Mesenchymal stem cell (in vitro differentiated cells and primary cell): ENCODE results near the gene ZFHX3.

Experiments
- DNase-seq: peaks from one replicate; pipeline ENCODE4 v3.0.0-alpha.2; 2013
- H2AFZ ChIP-seq: one replicate; pipeline ENCODE4 v1.6.1; 2013; ENCODE audit warnings: low read depth, mild to moderate bottlenecking, control low read depth, inconsistent platforms, low read length, moderate library complexity
- H2AK5ac ChIP-seq: 2 replicates; pipeline ENCODE4 v1.6.1; 2013; ENCODE audit warnings: low read length, moderate library complexity, mild to moderate bottlenecking, inconsistent platforms; ENCODE audit not compliant: severe bottlenecking
- H2BK120ac ChIP-seq: one replicate; pipeline ENCODE4 v1.6.1; 2013; ENCODE audit warnings: low read depth, mild to moderate bottlenecking, inconsistent platforms, low read length, moderate library complexity
- H2BK12ac ChIP-seq, 2 experiments: one replicate each; pipeline ENCODE4 v1.6.1; 2013; ENCODE audit warnings: inconsistent platforms in 2 of 2, low read length in 2 of 2, mild to moderate bottlenecking in 2 of 2, moderate library complexity in 2 of 2, control low read depth in 1 of 2
- H2BK15ac ChIP-seq: one replicate; pipeline ENCODE4 v1.6.1; 2013; ENCODE audit warnings: mild to moderate bottlenecking, low read depth, inconsistent platforms; ENCODE audit not compliant: poor library complexity, severe bottlenecking
- H2BK5ac ChIP-seq: 2 replicates; pipeline ENCODE4 v1.6.1; 2013; ENCODE audit warnings: low read depth, mild to moderate bottlenecking, low read length, control low read depth, inconsistent platforms; ENCODE audit not compliant: poor library complexity, severe bottlenecking
- H3K14ac ChIP-seq, 2 experiments: one replicate each; pipeline ENCODE4 v1.6.1; 2013; ENCODE audit warnings: inconsistent platforms in 2 of 2, low read length in 2 of 2, control low read depth in 1 of 2, mild to moderate bottlenecking in 1 of 2, moderate library complexity in 1 of 2
- H3K18ac ChIP-seq, 2 experiments: one replicate each; pipeline ENCODE4 v1.6.1; 2013; ENCODE audit warnings: inconsistent platforms in 2 of 2, low read length in 2 of 2, control low read depth in 1 of 2, low read depth in 1 of 2, mild to moderate bottlenecking in 1 of 2
- H3K23ac ChIP-seq, 2 experiments: one replicate each; pipeline ENCODE4 v1.6.1; 2013; ENCODE audit warnings: inconsistent platforms in 2 of 2, low read length in 2 of 2, mild to moderate bottlenecking in 2 of 2, moderate library complexity in 2 of 2, control low read depth in 1 of 2
- H3K27ac ChIP-seq: 2 replicates; pipeline ENCODE4 v1.5.1; 2013; ENCODE audit warnings: mild to moderate bottlenecking, moderate library complexity, low read length, control low read depth, inconsistent platforms; ENCODE audit not compliant: poor library complexity, severe bottlenecking
- H3K27me3 ChIP-seq, 2 experiments: 2 replicates each; pipeline versions ENCODE4 v1.6.1 to v1.7.0; 2013; ENCODE audit warnings: low read length in 2 of 2, mild to moderate bottlenecking in 2 of 2, moderate library complexity in 2 of 2, control low read depth in 1 of 2, inconsistent platforms in 1 of 2; ENCODE audit not compliant: control insufficient read depth in 1 of 2, insufficient read depth in 1 of 2
- H3K36me3 ChIP-seq, 2 experiments: 2 replicates each; pipeline versions ENCODE4 v1.6.1 to v1.7.0; 2013; ENCODE audit warnings: low read length in 2 of 2, control low read depth in 1 of 2, inconsistent platforms in 1 of 2, low read depth in 1 of 2, mild to moderate bottlenecking in 1 of 2; ENCODE audit not compliant: insufficient read depth in 2 of 2, control insufficient read depth in 1 of 2
- H3K4ac ChIP-seq, 2 experiments: one replicate each; pipeline ENCODE4 v1.6.1; 2013; ENCODE audit warnings: inconsistent platforms in 2 of 2, low read length in 2 of 2, mild to moderate bottlenecking in 2 of 2, moderate library complexity in 2 of 2, control low read depth in 1 of 2, low read depth in 1 of 2
- H3K4me1 ChIP-seq: 2 replicates; pipeline ENCODE4 v1.6.1; 2013; ENCODE audit warnings: low read depth, low read length, control low read depth; ENCODE audit not compliant: control insufficient read depth, insufficient read depth
- H3K4me2 ChIP-seq: 2 replicates; pipeline ENCODE4 v1.6.1; 2013; ENCODE audit warnings: low read length, mild to moderate bottlenecking, inconsistent platforms; ENCODE audit not compliant: poor library complexity, severe bottlenecking
- H3K4me3 ChIP-seq, 2 experiments: 2 replicates each; pipeline versions ENCODE4 v1.5.1 to v1.7.0; 2013; ENCODE audit warnings: low read length in 2 of 2, mild to moderate bottlenecking in 2 of 2, control low read depth in 1 of 2, low read depth in 1 of 2; ENCODE audit not compliant: insufficient read depth in 1 of 2
- H3K79me1 ChIP-seq: replicated peaks from 2 replicates; pipeline ENCODE4 v1.6.1; 2013; ENCODE audit warnings: mild to moderate bottlenecking, control low read depth, low read length, inconsistent platforms; ENCODE audit not compliant: poor library complexity, severe bottlenecking
- H3K9ac ChIP-seq: 2 replicates; pipeline ENCODE4 v1.7.0; 2013; ENCODE audit warnings: mild to moderate bottlenecking, low read length, moderate library complexity
- H3K9me3 ChIP-seq: 2 replicates; pipeline ENCODE4 v1.7.0; 2013; ENCODE audit warnings: mild to moderate bottlenecking, low read length; ENCODE audit not compliant: control insufficient read depth
- H4K8ac ChIP-seq: one replicate; pipeline ENCODE4 v1.6.1; 2013; ENCODE audit warnings: inconsistent platforms, mild to moderate bottlenecking, low read length, moderate library complexity
- H4K91ac ChIP-seq: one replicate; pipeline ENCODE4 v1.6.1; 2013; ENCODE audit warnings: mild to moderate bottlenecking, low read length, inconsistent platforms
- WGBS: methylation state at CpG from one replicate; pipeline ENCODE4 v1.1.7; 2013; ENCODE audit warnings: mixed read lengths; 5-methylcytosine and 5-hydroxymethylcytosine counted together

ZFHX3 gene

GRCh38 chr16:72805486-72805885 is 242.4 kb downstream of the ZFHX3 start:
- no peak overlapping the region for H3K23ac ChIP-seq
- H3K14ac ChIP-seq: no peak overlapping the region
- H3K27me3 ChIP-seq: no peaks in the 10 kb centered on the region
- H3K27ac ChIP-seq: no peak overlapping the region
- H4K8ac ChIP-seq: no peak overlapping the region
- H3K36me3 ChIP-seq: peaks cover 0 to 16% of the 10 kb centered on the region in 2 experiments
- DNase-seq: no peak
- no peaks in the 10 kb centered on the region for H3K4me1 ChIP-seq
- WGBS: 93% methylated on average over 3 of the region's 3 CpGs
- no peak overlapping the region for H3K4ac ChIP-seq
- no peak overlapping the region for H2BK12ac ChIP-seq
- H2AFZ ChIP-seq: no peak overlapping the region
- no peak overlapping the region for H2BK120ac ChIP-seq
- H3K9me3 ChIP-seq: no peaks in the 10 kb centered on the region
- H2BK5ac ChIP-seq: no peak overlapping the region
- no peak overlapping the region for H3K9ac ChIP-seq
- no peak overlapping the region for H3K4me2 ChIP-seq
- H2BK15ac ChIP-seq: no peak overlapping the region
- no peak overlapping the region for H4K91ac ChIP-seq
- no peak overlapping the region for H2AK5ac ChIP-seq
- no peak overlapping the region for H3K18ac ChIP-seq
- no peak overlapping the region for H3K4me3 ChIP-seq
- peaks cover 3% of the 10 kb centered on the region for H3K79me1 ChIP-seq

- no peak for DNase-seq
- no peak overlapping the region for H3K14ac ChIP-seq
- H2BK5ac ChIP-seq: no peak overlapping the region
- H3K9ac ChIP-seq: no peak overlapping the region
- no peak overlapping the region for H3K27ac ChIP-seq
- H2BK15ac ChIP-seq: no peak overlapping the region
- H2AK5ac ChIP-seq: no peak overlapping the region
- H3K4ac ChIP-seq: no peak overlapping the region
- WGBS: 89% methylated on average over 8 of the region's 10 CpGs
- no peak overlapping the region for H3K4me2 ChIP-seq
- H3K4me3 ChIP-seq: no peak overlapping the region
- H3K79me1 ChIP-seq: peaks cover 1% of the 10 kb centered on the region
- H4K91ac ChIP-seq: no peak overlapping the region
- no peaks in the 10 kb centered on the region for H3K4me1 ChIP-seq
- no peak overlapping the region for H3K23ac ChIP-seq
- no peak overlapping the region for H3K18ac ChIP-seq
- H3K9me3 ChIP-seq: no peaks in the 10 kb centered on the region
- H2AFZ ChIP-seq: no peak overlapping the region
- H3K36me3 ChIP-seq: peaks cover 25 to 49% of the 10 kb centered on the region in 2 experiments
- H2BK120ac ChIP-seq: no peak overlapping the region
- H4K8ac ChIP-seq: no peak overlapping the region
- no peaks in the 10 kb centered on the region for H3K27me3 ChIP-seq
- H2BK12ac ChIP-seq: no peak overlapping the region
Measured at GRCh38 chr16:72800524-72801161, 247.3 kb downstream of the ZFHX3 start.

GRCh38 chr16:72798264-72798663 is 249.7 kb downstream of the ZFHX3 start:
- Histone ChIP-seq H2BK5ac (no peak overlapping the region), H4K8ac (no peak overlapping the region), H2BK15ac (no peak overlapping the region), H3K4ac (no peak overlapping the region), H3K4me3 (peak overlapping the region in 1 of 2 experiments; percentile 7), H2AK5ac (no peak overlapping the region), H3K27ac (no peak overlapping the region), H3K9ac (no peak overlapping the region), H2BK120ac (no peak overlapping the region), H3K27me3 (no peaks in the 10 kb centered on the region), H2AFZ (no peak overlapping the region), H3K79me1 (peaks cover 1% of the 10 kb centered on the region), H2BK12ac (no peak overlapping the region), H3K18ac (no peak overlapping the region), H3K36me3 (peaks cover 47 to 68% of the 10 kb centered on the region in 2 experiments), H3K14ac (no peak overlapping the region), H3K9me3 (no peaks in the 10 kb centered on the region), H3K4me1 (no peaks in the 10 kb centered on the region), H4K91ac (no peak overlapping the region), H3K23ac (no peak overlapping the region), H3K4me2 (no peak overlapping the region)
- WGBS: 98% methylated on average over 7 of the region's 7 CpGs
- no peak for DNase-seq

- no peaks in the 10 kb centered on the region for H3K9me3 ChIP-seq
- H2AFZ ChIP-seq: no peak overlapping the region
- no peak overlapping the region for H3K27ac ChIP-seq
- no peak overlapping the region for H3K4ac ChIP-seq
- H2BK5ac ChIP-seq: no peak overlapping the region
- no peak overlapping the region for H2AK5ac ChIP-seq
- H3K4me2 ChIP-seq: no peak overlapping the region
- peaks cover 51 to 74% of the 10 kb centered on the region in 2 experiments for H3K36me3 ChIP-seq
- H3K79me1 ChIP-seq: peaks cover 1% of the 10 kb centered on the region
- H3K4me1 ChIP-seq: no peaks in the 10 kb centered on the region
- no peaks in the 10 kb centered on the region for H3K27me3 ChIP-seq
- H4K8ac ChIP-seq: no peak overlapping the region
- H3K23ac ChIP-seq: no peak overlapping the region
- H2BK120ac ChIP-seq: no peak overlapping the region
- H3K14ac ChIP-seq: no peak overlapping the region
- no peak overlapping the region for H3K4me3 ChIP-seq
- WGBS: 91% methylated on average over 3 of the region's 3 CpGs
- H3K9ac ChIP-seq: no peak overlapping the region
- no peak for DNase-seq
- no peak overlapping the region for H2BK15ac ChIP-seq
- H2BK12ac ChIP-seq: no peak overlapping the region
- H3K18ac ChIP-seq: no peak overlapping the region
- H4K91ac ChIP-seq: no peak overlapping the region
Measured at GRCh38 chr16:72797621-72798020, 250.3 kb downstream of the ZFHX3 start.
